Measurements from ENCODE around the gene TACC3. TPM values are rescaled to one million over a fixed set of nuclear protein-coding genes. Genes with fewer than 3 reads are reported as not detected.
"Not testable (repeated sequence)": the region's sequence is repeated elsewhere in the genome, so short reads cannot be mapped to it uniquely, and the experiment has no call there.

Gene TACC3
- total and polyA plus RNA-seq, 5 experiments from 2014 or later = 38.7 to 150 (median 91.6) TPM

DNA sequence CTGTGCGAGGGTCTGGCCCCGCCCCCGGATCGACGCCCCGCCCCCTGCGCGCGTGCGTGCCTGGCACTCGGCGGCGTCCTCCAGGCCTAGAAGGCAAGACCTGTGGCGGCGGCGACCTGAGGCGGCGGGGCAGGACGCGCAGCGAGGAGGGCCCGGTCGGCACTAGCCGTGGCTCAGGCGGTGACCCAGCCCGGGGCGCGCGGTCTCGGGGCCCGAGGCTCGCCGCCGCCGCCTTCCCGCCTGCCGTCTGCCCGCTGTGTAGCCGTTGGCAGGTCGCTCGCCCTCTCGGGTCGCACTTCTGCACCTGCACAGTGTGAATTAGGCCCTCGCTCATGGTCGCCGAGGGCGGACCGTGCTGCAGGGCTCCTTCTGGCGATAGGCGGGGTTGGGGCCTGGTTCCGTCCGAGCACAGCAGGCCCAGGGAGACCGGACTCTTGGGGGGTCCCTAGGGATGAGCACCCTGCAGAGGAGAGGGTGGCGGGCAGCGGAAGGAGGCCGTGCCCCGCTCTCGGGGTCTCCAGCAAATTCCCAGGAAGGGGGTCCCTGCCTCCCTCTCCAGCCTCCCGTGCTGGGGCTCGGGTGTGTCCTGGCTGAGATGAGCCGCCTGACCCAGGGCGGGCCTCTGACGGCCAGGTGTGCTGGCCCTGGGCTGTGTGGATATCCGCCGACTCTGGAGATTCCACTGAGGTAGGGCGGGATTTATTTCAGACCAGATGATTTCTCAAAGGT lies 36.7 kb upstream of the TACC3 start:
- H3K27me3 Mint-ChIP-seq = no peaks in the 10 kb centered on the region
- no peaks in the 10 kb centered on the region for H3K9me3 Mint-ChIP-seq
- H3K27ac Mint-ChIP-seq = peak overlapping the region in 1 of 10 donors; percentile 59
- H3K36me3 Mint-ChIP-seq = no peaks in the 10 kb centered on the region
- peaks cover 6 to 10% (median 10%) of the 10 kb centered on the region in 4 donors for H3K4me1 Mint-ChIP-seq
- DNase-seq (peak in 9 of 10 donors; percentile 83 to 97 (median 92)), ATAC-seq (peak in 1 of 2 donors; percentile 28)
- POLR2A ChIA-PET = interaction anchor here (1.9 kb wide), 1 partner anchor 28 kb away, joined by 7 read pairs; the partner anchor contains the start of gene SLBP
- H3K4me3 Mint-ChIP-seq = peak overlapping the region in 9 of 10 donors; percentile 41 to 73 (median 54)

GRCh38 chr4:1685235-1686150 lies 35.8 kb upstream of the TACC3 start:
- Mint-ChIP-seq H3K36me3 (peaks cover 0 to 2% (median 0%) of the 10 kb centered on the region in 3 donors), H3K4me3 (peak overlapping the region in 2 of 10 donors; percentile 18 to 48), H3K4me1 (peaks cover 6 to 10% (median 10%) of the 10 kb centered on the region in 4 donors), H3K27ac (no peak overlapping the region), H3K9me3 (no peaks in the 10 kb centered on the region), H3K27me3 (no peaks in the 10 kb centered on the region)
- DNase-seq (no peak), ATAC-seq (no peak)
- POLR2A ChIA-PET = interaction anchor here (1.0 to 1.1 kb wide), 2 partner anchors 34 to 38 kb away, joined by 3 read pairs; no protein-coding TSS in a partner anchor

DNA sequence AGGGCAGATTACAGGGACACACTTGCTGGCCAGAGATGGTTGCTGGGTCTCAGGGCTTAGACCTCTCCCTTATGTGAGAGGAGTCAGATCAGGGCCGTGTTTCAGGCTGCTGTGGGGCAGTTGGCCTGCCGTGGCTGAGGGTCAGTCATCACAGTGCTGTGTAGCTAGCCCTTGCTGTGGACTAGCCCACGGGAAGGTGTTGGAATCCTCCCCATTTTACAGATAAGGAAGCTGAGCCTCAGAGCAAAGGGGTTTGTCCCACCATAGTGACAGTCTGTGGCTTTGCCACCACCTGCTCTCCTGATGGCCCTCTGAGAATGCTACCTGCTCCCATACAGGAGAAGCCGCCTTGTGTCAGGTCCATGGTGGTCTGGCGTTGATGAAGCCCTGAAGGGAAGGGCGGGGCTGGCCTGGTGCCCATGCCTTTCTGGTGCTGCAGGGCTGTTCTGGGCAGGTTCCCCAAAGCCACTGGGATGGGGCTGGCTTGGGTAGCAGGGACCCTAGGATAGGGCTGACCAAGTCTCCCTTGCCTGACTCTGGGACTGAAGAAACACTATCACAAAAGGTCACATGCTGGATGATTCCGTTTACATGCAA lies 34.8 kb upstream of the TACC3 start:
- no peaks in the 10 kb centered on the region for H3K27me3 Mint-ChIP-seq
- H3K9me3 Mint-ChIP-seq = no peaks in the 10 kb centered on the region
- peak overlapping the region in 7 of 10 donors; percentile 19 to 78 (median 57) for H3K4me3 Mint-ChIP-seq
- ATAC-seq (no peak), DNase-seq (no peak)
- peak overlapping the region in 6 of 10 donors; percentile 31 to 77 (median 56) for H3K27ac Mint-ChIP-seq
- POLR2A ChIA-PET = interaction anchor here (0.7 to 1.0 kb wide), 2 partner anchors 37 to 599 kb away, joined by 3 to 6 read pairs; no protein-coding TSS in a partner anchor
- H3K4me1 Mint-ChIP-seq = peaks cover 6 to 10% (median 10%) of the 10 kb centered on the region in 4 donors
- peaks cover 0 to 10% (median 0%) of the 10 kb centered on the region in 3 donors for H3K36me3 Mint-ChIP-seq

DNA sequence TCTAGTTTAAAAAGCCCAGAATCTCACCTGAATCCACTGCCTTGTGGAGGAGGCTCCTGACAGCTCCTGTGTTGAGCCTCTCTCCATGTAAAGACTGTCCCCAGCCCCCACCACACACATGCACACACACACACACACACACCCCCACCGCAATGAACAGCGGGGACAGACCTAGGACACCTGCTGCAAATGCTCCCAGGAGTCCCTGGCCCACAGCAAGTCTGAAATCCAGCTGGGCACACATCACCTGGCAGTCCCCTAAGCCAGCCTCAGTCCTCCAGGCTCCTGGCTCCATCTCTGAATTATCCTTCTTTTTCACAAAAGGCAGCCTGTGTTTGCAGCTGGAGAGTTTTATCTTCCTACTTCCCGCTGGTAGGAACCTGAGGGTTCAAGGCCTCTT lies 30.6 kb upstream of the TACC3 start:
- peaks cover 0 to 5% (median 2%) of the 10 kb centered on the region in 4 donors for H3K4me1 Mint-ChIP-seq
- no peak overlapping the region for H3K4me3 Mint-ChIP-seq
- peaks cover 0 to 48% (median 4%) of the 10 kb centered on the region in 3 donors for H3K36me3 Mint-ChIP-seq
- DNase-seq (no peak), ATAC-seq (no peak)
- no peaks in the 10 kb centered on the region for H3K9me3 Mint-ChIP-seq
- H3K27me3 Mint-ChIP-seq = no peaks in the 10 kb centered on the region
- POLR2A ChIA-PET = interaction anchor here (0.6 to 6.5 kb wide), 4 partner anchors 22 to 692 kb away, joined by 3 to 85 read pairs (median 18); partner anchors contain the start of gene SLBP
- peak overlapping the region in 2 of 10 donors; percentile 56 to 84 for H3K27ac Mint-ChIP-seq

DNA sequence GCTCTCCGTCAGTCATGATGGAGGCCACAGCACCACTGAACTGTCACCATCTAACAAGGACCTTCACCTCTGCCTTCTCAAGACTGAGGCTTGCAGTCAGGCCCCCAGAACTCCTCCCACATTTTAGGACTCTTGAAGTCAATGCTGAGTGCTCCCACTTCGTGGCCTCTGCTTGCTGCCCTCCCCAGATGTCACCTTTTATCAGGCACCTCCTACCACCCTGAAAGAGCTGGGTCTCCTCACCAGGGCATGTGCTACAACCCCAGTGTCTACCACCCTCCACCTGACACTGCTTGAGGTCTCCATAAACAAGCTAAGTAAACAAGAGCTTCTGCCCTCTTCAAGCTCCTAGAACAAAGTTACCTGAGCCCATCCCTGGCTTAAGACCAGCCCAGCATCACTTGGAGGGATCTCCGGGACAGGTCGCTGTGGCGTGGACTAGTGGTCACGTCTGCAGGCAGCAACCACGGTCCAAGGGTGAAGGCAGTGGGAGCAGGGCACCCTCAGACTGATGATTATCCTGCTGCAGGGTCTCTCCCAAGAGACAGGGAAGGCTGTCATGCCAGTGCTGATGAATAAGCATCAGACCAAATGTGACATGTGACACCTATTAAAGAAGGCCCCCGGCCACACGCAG lies 29.5 kb upstream of the TACC3 start:
- Mint-ChIP-seq H3K36me3 (peaks cover 0 to 60% (median 8%) of the 10 kb centered on the region in 3 donors), H3K27ac (peak overlapping the region in 2 of 10 donors; percentile 24 to 74), H3K27me3 (no peaks in the 10 kb centered on the region), H3K9me3 (no peaks in the 10 kb centered on the region), H3K4me3 (no peak overlapping the region), H3K4me1 (peaks cover 0 to 5% (median 3%) of the 10 kb centered on the region in 4 donors)
- POLR2A ChIA-PET = interaction anchor here (0.6 to 6.5 kb wide), 4 partner anchors 10 to 35 kb away, joined by 4 to 85 read pairs (median 23); partner anchors contain the start of genes SLBP, TACC3 and TMEM129
- DNase-seq = no peak
- ATAC-seq = no peak

DNA sequence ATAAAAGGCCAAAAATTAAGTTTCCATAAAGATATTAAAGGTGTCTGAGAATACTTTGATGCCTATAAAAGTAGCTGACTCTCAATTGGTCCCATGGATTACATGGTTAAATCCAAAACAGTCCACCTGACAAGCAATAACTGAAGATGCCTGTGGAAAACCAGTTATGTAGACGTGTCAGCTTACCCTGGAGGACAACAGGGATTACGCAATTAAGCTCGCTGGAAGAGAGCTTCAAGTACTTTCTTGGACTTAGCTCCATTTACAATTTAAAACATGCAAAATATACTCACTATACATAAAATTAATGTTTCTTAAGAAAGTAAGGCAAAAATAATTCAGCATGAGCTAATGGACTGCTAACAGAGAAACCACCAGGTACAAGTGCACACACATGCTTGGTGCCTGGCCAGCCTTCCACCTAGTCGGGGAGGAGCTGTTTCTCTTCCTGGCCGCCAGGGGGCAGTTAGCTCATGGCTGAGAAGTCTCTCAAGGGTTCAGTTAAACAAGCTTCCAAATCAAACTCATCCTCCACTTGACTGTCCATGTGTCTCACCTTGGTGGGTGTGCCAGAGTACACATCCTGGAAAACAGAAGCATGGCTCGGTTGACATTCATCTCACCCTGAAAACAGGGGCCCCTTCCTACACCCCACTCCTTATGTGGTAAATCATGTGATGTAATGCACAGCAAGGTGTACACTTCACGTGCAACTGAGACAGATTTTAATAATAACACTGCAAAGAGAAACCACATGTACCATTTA lies 28.0 kb upstream of the TACC3 start:
- POLR2A ChIA-PET = interaction anchor here (0.6 to 6.5 kb wide), 9 partner anchors 8 to 493 kb away, joined by 3 to 85 read pairs (median 3); partner anchors contain the start of genes SLBP, TACC3 and TMEM129
- Mint-ChIP-seq H3K27ac (peak overlapping the region in 8 of 10 donors; percentile 41 to 82 (median 76)), H3K4me1 (peaks cover 0 to 5% (median 3%) of the 10 kb centered on the region in 4 donors), H3K4me3 (no peak overlapping the region), H3K9me3 (no peaks in the 10 kb centered on the region), H3K27me3 (no peaks in the 10 kb centered on the region), H3K36me3 (peaks cover 0 to 72% (median 11%) of the 10 kb centered on the region in 3 donors)
- peak; percentile 96 to 98 for ATAC-seq
- peak; percentile 59 to 84 (median 76) for DNase-seq

DNA sequence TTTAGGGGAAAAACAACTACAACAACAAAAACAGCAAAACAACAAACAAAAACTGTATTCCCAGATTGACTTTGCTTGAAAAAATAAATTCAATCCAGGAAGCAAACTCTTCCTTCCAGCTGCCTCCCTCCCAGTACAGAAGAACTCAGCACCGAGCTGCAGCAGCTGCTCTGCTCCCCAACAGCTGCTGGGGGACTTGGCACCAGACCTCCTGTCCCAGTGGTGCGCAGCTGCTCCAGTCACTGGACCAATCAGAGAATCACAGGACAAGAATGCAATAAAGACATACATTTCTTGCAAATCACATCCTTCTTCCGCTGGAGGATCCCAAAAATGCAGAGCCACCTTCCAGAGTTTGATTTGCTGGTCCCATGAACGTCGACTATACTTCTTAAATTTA lies 25.4 kb upstream of the TACC3 start:
- Mint-ChIP-seq H3K36me3 (peaks cover 0 to 90% (median 17%) of the 10 kb centered on the region in 3 donors), H3K9me3 (no peaks in the 10 kb centered on the region), H3K4me1 (peaks cover 0 to 5% (median 3%) of the 10 kb centered on the region in 4 donors)

DNA sequence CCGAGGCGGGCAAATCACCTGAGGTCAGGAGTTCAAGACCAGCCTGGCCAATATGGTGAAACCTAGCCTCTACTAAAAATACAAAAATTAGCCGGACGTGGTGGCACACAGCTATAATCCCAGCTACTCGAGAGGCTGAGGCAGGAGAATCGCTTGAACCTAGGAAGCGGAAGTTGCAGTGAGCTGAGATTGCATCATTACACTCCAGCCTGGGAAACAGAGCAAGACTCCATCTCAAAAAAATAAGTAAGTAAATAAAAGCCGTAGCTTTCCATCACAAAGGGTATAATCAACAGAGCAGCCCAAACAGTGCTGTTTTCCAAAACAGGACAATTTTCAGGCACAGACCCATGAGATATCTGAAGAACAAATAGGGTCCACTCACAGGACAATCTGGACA lies 19.6 kb upstream of the TACC3 start:
- H3K27ac Mint-ChIP-seq = peak overlapping the region in 2 of 10 donors; percentile 18 to 58
- POLR2A ChIA-PET = interaction anchor here (0.6 to 1.8 kb wide), 4 partner anchors 8 to 35 kb away, joined by 3 to 9 read pairs (median 3); partner anchors contain the start of gene SLBP
- not testable (repeated sequence) for ATAC-seq, DNase-seq, H3K27me3 Mint-ChIP-seq, H3K4me3 Mint-ChIP-seq, H3K9me3 Mint-ChIP-seq
- H3K4me1 Mint-ChIP-seq = peaks cover 4 to 29% (median 8%) of the 10 kb centered on the region in 4 donors
- H3K36me3 Mint-ChIP-seq = peaks cover 0 to 91% (median 17%) of the 10 kb centered on the region in 3 donors

More for the DNA sequence above, 25.4 kb upstream of the TACC3 start:
- POLR2A ChIA-PET = interaction anchor here (0.5 to 6.5 kb wide), 3 partner anchors 17 to 116 kb away, joined by 3 to 85 read pairs (median 6); partner anchors contain the start of gene SLBP
- ATAC-seq (no peak), DNase-seq (no peak)
- no peak overlapping the region for H3K4me3 Mint-ChIP-seq
- no peaks in the 10 kb centered on the region for H3K27me3 Mint-ChIP-seq
- peak overlapping the region in 1 of 10 donors; percentile 61 for H3K27ac Mint-ChIP-seq

DNA sequence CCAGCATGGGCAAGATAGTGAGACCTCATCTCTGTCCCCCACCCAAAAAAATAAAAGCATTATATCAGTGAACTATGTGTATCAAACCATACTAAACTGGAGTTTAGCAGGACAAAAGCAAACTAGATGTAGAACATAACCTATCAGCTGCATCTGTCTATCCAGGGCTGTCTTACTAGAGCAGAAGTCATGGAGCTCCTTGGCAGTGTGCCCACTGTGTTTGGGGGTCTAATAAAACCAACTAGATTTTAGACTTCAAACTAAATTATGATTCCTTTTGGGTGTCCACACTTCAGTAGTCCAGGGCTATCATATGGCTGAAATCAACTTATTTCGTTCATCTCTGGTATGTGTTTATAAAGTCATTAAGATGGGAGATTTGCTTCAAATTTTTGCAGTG lies 17.5 kb upstream of the TACC3 start:
- ATAC-seq (no peak), DNase-seq (no peak)
- Mint-ChIP-seq H3K27ac (no peak overlapping the region), H3K27me3 (no peaks in the 10 kb centered on the region), H3K4me3 (no peak overlapping the region), H3K9me3 (no peaks in the 10 kb centered on the region), H3K36me3 (peaks cover 0 to 76% (median 14%) of the 10 kb centered on the region in 3 donors), H3K4me1 (peaks cover 12 to 41% (median 14%) of the 10 kb centered on the region in 4 donors)
- POLR2A ChIA-PET = interaction anchor here (2.3 kb wide), 1 partner anchor 9 kb away, joined by 8 read pairs; the partner anchor contains the start of gene SLBP

- Mint-ChIP-seq H3K36me3 (peaks cover 0 to 67% (median 8%) of the 10 kb centered on the region in 3 donors), H3K27me3 (no peaks in the 10 kb centered on the region), H3K9me3 (no peaks in the 10 kb centered on the region), H3K4me3 (no peak overlapping the region), H3K27ac (peak overlapping the region in 1 of 10 donors; percentile 25), H3K4me1 (peaks cover 21 to 57% (median 31%) of the 10 kb centered on the region in 4 donors)
- DNase-seq (no peak), ATAC-seq (no peak)
- POLR2A ChIA-PET = interaction anchor here (1.0 kb wide), 1 partner anchor 12 kb away, joined by 3 read pairs; no protein-coding TSS in a partner anchor
Observed at GRCh38 chr4:1705732-1706131, 15.6 kb upstream of the TACC3 start.

Data from naive thymus-derived CD8-positive, alpha-beta T cell (primary cell).